NCI-H510A treated with DMSO at 0.1 percent for 48 hours (cell line): Measurements from ENCODE around the gene TRIM47.

Source experiments
- DNase-seq: peaks from one replicate; lab custom pipeline; 2025; lab: John Stamatoyannopoulos, UW

TRIM47 gene

GRCh38 chr17:75908201-75908600, 29.8 kb upstream of the TRIM47 start:
- DNase-seq: peak; percentile 84

- DNase-seq: no peak
Observed at GRCh38 chr17:75906143-75906884, 27.9 kb upstream of the TRIM47 start.

DNA sequence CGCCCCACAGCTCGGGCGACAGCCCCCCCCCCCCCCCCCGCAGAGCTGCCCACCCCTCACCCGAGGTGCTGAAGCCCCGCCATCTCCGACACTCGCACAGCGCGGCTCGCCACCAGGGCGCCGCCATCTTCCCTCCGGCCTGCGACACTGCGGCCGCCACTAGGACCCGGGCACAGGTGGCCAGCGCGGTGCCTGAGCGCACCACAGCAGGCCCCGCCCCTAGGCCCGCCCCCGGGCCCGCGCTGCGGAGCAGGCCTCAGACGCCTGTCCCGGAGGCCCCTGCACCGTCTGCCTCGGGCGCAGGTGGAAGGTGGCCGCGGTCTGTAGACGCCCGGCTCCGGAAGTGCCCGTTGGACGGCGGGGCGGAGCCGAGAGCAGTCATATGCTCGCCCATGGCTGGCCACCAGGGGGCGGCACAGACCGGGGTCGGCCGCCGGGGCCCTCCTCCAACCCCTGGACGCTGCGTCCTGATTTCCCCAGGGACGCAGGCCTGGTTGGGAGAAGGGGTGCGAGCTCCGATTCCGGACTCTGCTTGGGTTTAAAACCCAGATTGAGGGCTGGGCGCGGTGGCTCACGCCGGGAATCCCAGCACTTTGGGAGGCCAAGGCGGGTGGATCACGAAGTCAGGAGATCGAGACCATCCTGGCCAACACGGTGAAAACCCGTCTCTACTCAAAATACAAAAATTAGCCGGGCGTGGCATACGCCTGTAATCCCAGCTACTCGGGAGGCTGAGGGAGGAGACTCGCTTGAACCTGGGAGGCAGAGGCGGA, 26.6 kb upstream of the TRIM47 start, which contains the start of gene MRPL38:
MRPL38 (minus strand) TSS at position 136 of the 773 bp plus-strand sequence; CDS start at position 127, 9 bp downstream.
- peak; percentile 95 for DNase-seq

DNA sequence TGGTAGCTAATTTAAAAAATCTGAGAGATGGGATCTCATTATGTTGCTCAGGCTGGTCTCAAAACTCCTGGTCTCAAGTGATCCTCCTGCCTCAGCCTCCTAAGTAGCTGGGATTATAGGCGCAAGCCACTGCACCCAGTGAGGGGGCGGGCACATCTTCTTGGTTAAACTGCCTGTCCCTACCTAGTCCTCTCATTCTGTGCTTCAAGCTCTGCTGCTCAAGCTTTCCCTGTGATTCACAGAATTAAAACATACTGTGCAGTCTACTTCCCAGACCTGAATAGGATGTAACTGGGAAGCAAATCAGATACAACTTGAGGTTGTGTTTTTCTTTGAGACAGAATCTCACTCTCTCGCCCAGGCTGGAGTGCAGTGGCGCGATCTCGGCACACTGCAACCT, 24.0 kb upstream of the TRIM47 start:
- DNase-seq: no peak

DNA sequence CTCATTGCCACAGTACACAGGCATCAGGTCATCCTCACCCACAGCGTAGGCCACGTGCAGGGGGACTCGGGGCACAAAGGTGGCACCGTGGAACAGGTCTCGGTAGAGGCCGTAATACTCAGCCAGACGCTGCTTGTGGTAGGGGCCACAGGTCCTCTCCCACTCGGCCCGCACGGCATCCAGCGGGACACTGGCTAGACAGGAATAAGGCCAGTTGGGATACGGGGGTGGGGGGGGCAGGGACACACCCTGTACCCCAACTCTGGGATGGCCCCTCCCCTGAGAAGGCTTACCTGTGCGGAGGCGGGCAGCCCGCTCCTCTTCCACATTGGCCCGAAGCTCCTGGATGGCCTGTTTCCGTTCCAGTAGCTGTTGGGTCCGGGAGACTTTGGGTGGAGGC, 23.3 kb upstream of the TRIM47 start:
- DNase-seq: no peak

DNA sequence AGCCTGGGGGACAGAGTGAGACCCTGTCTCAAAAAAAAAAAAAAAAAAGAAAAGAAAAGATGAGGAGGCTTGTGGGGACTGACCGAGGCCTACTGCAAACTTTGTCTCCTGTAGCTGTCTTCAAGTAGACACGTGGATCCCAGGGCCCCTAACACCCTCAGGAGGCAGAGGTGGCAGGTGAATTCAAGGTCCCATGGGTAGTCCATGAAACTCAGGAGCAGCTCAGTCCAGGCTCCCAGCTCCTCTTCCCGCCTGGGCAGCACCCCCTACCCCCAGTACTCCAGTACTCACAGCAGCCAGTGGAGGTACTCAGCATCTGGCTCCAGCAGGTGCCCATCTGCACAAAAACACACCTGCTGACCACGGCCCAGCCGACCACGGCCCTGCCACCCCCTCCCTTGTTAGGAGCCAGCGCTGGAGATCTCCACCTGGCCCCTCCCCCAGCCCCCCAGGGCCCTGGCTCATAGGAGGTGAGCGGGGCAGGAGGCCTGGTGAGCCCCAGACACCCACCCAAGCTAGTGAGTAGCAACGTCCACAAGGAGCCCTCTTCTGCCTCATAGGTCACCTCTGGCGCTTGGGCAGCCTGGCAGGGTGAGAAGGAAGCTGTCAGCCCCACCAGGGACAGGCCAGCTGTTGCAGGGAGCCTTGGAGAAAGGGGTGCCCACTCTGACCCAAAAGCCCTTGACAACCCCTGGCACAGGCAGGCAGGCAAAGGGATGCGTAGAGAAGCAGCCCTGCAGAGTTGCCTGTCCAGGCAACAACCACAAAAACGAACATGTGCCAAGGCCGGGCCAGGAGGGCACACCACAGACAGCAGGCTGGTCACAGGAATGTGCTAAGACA, 22.5 kb upstream of the TRIM47 start:
- DNase-seq: no peak

GRCh38 chr17:75899767-75900468, 21.5 kb upstream of the TRIM47 start:
- no peak for DNase-seq

GRCh38 chr17:75899353-75899752, 21.0 kb upstream of the TRIM47 start:
- DNase-seq: no peak

DNA sequence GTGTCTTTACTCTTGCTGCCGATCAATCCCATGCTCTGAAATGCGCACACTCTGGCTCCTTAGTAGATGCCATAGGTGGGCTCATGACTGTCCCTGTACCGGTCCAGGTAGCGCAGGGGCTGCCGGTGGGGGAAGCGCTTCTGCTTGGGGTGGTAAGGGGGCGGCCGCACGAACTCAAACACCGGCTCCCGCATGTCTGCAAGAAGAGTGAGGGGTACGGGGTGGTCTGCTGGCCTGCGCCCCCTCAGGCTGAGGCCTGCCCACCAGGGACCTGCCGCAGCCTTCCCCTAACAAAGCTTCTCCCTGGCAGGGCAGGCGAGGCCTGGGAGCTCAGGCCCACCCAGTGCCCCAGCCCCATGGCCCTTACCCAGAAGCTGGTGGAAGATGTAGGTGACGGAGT, 20.4 kb upstream of the TRIM47 start:
- DNase-seq: no peak

GRCh38 chr17:75898065-75898464, 19.7 kb upstream of the TRIM47 start:
- DNase-seq: no peak

GRCh38 chr17:75897160-75898019, 19.0 kb upstream of the TRIM47 start:
- no peak for DNase-seq

DNA sequence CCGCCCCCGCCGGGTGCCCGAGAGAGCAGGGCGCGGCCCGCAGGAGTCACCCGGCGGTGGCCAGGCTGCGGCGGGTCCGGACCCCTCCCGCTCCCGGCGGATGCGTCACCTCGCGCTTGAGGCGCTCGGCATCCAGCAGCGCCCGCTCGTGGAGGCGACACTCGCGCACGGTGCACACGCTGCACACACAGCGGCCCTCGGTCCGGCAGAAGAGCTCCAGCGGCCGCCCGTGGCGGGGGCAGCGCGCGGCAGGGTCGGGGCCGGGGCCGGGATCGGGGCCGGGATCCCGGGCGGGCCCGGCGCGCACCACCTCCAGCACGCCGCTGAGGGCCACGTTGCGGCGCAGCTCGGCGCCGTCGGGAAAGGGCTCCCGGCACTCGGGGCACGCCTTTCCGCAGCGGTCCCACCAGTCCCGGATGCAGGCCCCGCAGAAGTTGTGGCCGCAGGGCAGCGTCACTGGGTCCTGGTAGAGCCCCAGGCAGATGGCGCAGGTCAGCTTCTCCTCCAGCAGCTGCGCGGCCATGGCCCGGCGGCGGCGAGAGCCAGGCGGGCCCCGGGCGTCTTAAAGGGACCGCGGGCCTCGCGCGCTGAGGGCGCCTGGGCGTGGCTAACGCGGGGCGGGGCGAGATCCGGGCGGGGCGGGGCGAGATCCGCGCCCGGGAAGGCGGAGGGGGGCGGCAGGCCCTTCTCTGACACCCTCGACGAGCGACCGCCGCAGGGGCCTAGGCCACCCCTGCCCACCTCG, 18.2 kb upstream of the TRIM47 start, which contains the start of gene TRIM65:
TRIM65 (minus strand) TSS at position 537 of the 745 bp plus-strand sequence; CDS start at position 523, 14 bp downstream.
- peak; percentile 41 for DNase-seq

DNA sequence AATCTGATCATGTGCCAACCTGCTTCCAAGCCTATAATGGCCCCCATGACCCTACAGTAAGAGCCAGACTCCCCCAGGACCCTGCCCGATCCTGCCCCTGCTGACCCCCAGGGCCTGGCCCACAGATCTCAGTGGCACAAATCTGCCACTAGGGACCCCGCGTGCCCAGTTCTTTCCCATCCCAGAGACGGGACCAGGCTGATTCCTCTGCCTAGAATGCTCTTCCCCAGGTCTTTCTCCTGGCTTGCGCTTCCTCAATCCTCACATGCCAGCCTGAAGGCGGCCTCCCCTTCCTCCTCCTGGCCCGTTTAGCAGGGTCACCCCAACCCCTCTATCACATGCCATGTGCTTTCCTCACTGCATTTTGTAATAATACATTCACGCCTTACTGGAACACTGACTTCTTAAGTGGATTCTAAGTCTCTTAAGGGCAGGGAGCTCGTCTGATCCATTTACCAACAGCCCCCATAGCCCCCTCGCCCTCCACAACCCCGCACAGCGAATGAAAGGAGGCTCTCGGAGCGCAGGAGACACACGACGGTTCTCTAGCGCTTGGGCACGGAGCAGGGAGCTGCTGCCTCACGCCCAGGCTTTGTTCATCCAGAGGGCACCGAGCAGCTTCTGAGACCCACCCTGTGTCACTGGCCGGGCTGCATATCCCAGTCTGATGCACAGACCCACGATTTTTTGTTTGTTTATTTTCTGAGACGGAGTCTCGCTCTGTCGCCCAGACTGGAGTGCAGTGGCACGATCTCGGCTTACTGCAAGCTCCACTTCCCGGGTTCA, 17.2 kb upstream of the TRIM47 start:
- DNase-seq: no peak

DNA sequence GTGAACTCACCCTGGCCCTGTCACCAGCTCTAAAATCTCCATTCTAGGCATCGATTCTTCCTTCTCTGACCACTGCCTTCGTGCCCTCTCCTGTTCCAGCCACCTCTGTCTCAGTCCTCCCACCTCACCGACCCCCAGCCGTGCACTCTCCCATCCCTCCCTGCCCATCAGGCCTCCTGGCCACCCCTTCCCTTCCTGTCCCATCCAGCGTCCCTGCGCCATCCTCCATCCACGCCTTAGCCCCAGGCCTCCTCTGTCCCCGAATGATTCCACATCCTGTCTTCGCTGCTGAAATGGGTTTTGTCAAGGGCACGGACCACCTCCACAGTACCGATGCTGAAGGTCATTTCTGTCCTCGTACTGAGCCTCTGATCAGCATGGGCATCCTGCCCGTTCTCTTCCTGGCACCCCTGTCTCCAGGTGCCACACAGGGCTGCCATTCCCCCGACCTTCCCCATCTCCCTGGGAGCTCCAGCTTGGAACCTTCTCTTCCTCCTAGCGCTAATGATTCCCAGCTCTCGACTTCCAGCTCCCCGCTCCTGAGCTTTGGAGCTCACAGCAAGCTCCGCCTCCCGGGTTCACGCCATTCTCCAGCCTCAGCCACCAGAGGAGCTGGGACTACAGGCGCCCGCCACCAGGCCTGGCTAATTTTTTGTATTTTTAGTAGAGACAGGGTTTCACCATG, 15.8 kb upstream of the TRIM47 start:
- no peak for DNase-seq

DNA sequence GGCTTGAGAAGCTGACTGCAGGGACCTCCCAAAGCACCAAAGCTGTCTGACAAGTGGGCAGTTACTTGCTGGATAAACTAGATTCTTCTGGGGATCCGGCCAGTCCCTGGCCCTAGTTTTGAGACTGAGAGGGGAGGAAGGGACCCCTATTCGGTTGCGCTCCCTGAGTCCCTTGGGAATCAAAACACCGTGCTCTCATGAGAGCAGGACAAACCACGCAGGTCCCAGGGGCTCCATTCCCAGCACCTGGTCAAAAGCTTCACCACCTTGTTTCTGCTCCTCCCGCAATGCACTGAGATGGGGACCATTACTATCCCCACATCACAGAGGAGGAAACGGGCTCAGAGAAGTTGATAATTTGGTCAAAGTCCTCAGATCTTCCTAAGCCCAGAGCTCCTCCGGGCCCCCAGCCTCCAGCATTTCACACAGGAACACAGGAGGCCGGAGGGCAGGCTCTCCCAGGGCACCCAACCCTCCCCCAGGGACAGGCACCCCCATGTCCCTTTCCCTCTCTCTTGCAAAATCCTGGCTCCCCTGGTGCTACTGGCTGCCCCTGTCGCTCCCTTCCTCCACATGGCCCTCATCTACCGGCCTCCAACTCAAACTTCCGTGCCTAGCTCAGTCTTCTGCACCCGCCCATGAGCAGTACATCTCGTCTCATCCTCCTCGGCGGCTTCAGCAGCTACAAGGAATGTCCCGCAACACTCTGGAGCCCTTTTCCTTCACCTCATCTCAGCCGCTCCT, 15.1 kb upstream of the TRIM47 start:
- no peak for DNase-seq

GRCh38 chr17:75892556-75893224, 14.3 kb upstream of the TRIM47 start:
- DNase-seq: no peak
